HepG2 (cell line): ENCODE measurements around the gene SCGB1C2. TPM values are rescaled to one million over a fixed set of nuclear protein-coding genes. Genes with fewer than 3 reads are reported as not detected.

Source experiments
- ATF1 ChIP-seq: IDR thresholded peaks from 2 replicates; pipeline ENCODE4 v1.6.1; 2016; ENCODE audit warnings: mild to moderate bottlenecking, control low read depth
- CBFB ChIP-seq: sonication (generic); formaldehyde crosslinking; IDR thresholded peaks from 2 replicates; pipeline ENCODE4 v1.4.0; 2020; ENCODE audit warnings: missing genetic modification reagents
- HCFC1 ChIP-seq: fragments of 150-350 bp; IDR thresholded peaks from 2 replicates; pipeline ENCODE4 v1.6.1; 2014; ENCODE audit warnings: low read depth, low read length
- HOXD1 ChIP-seq: sonication (generic); formaldehyde crosslinking; IDR thresholded peaks from 2 replicates; pipeline ENCODE4 v1.5.0; 2020; ENCODE audit warnings: missing genetic modification reagents
- KDM1A ChIP-seq: IDR thresholded peaks from 2 replicates; pipeline ENCODE4 v1.6.1; 2016; ENCODE audit warnings: missing compliant biosample characterization
- MTF2 ChIP-seq: sonication (generic); formaldehyde crosslinking; IDR thresholded peaks from 2 replicates; pipeline ENCODE4 v1.5.0; 2020; ENCODE audit warnings: missing genetic modification reagents, borderline replicate concordance
- NFRKB ChIP-seq: fragments of 450-650 bp; IDR thresholded peaks from 2 replicates; pipeline ENCODE4 v1.6.1; 2017
- PITX1 ChIP-seq: sonication (generic); formaldehyde crosslinking; IDR thresholded peaks from 2 replicates; pipeline ENCODE4 v1.5.1; 2020; ENCODE audit warnings: mild to moderate bottlenecking, missing genetic modification reagents
- RBM39 ChIP-seq: fragments of 200-400 bp; formaldehyde crosslinking; IDR thresholded peaks from one replicate; pipeline ENCODE4 v1.6.1; 2018; ENCODE audit warnings: antibody characterized with exemption, mild to moderate bottlenecking, low read depth, low read length; ENCODE audit not compliant: poor library complexity, severe bottlenecking
- TBL1XR1 ChIP-seq: fragments of 150-350 bp; IDR thresholded peaks from 2 replicates; pipeline ENCODE4 v1.6.1; 2014; ENCODE audit warnings: borderline replicate concordance, low read length; ENCODE audit not compliant: partially characterized antibody
- TP53 ChIP-seq: sonication (generic); formaldehyde crosslinking; conservative IDR thresholded peaks from 2 replicates; pipeline ENCODE4 v1.4.0; 2020; ENCODE audit warnings: missing genetic modification reagents
- ZBTB3 ChIP-seq: sonication (generic); formaldehyde crosslinking; IDR thresholded peaks from 2 replicates; pipeline ENCODE4 v1.4.0; 2020; ENCODE audit warnings: low read depth, mild to moderate bottlenecking, moderate library complexity, missing genetic modification reagents, borderline replicate concordance
- ZNF556 ChIP-seq: sonication (generic); formaldehyde crosslinking; IDR thresholded peaks from 2 replicates; pipeline ENCODE4 v1.4.0; 2020; ENCODE audit warnings: mild to moderate bottlenecking, missing genetic modification reagents, borderline replicate concordance
- ZNF782 ChIP-seq: sonication (generic); formaldehyde crosslinking; IDR thresholded peaks from 2 replicates; pipeline ENCODE4 v1.4.0; 2020; ENCODE audit warnings: missing genetic modification reagents, mild to moderate bottlenecking, borderline replicate concordance
- polyA plus RNA-seq, 8 experiments: library from polyadenylated mRNA; depleted of rRNA in 3 of 8; stranded (reverse) in 7 of 8; unstranded in 1 of 8; fragments of >200 nt; fragmentation: Illumina TruSeq in 4 of 8; extraction: Trizol in 4 of 8; gene quantifications; 2 replicates each; pipeline versions ENCODE4 v1.2.1 to v1.2.3, GENCODE V29; 2011 to 2016; ENCODE audit warnings: low read depth in 4 of 8, missing spikeins in 1 of 8, mixed read lengths in 1 of 8; ENCODE audit not compliant: insufficient read depth in 1 of 8
- total RNA-seq, 5 experiments: library from RNA; depleted of rRNA; stranded (reverse); fragments of >200 nt; fragmentation: Illumina TruSeq; extraction: Trizol; gene quantifications; 2 replicates each; pipeline ENCODE4 v1.2.3, GENCODE V29; 2016; ENCODE audit warnings: low read depth in 1 of 5
- TF ChIP-seq, protein P1 (sequence below): sonication (generic); formaldehyde crosslinking; IDR thresholded peaks from 2 replicates; pipeline ENCODE4 v1.4.0; 2020; ENCODE audit warnings: mild to moderate bottlenecking, missing genetic modification reagents
- TF ChIP-seq, protein P2 (sequence below): sonication (generic); formaldehyde crosslinking; IDR thresholded peaks from 2 replicates; pipeline ENCODE4 v1.4.0; 2020; ENCODE audit warnings: missing genetic modification reagents
- TF ChIP-seq, protein P3 (sequence below): sonication (generic); formaldehyde crosslinking; IDR thresholded peaks from 2 replicates; pipeline ENCODE4 v1.4.0; 2020; ENCODE audit warnings: mild to moderate bottlenecking, missing genetic modification reagents
- TF ChIP-seq, protein P4 (sequence below): sonication (generic); formaldehyde crosslinking; IDR thresholded peaks from 2 replicates; pipeline ENCODE4 v1.4.0; 2020; ENCODE audit warnings: missing genetic modification reagents, borderline replicate concordance
- TF ChIP-seq, protein P5 (sequence below): sonication (generic); formaldehyde crosslinking; IDR thresholded peaks from 2 replicates; pipeline ENCODE4 v1.5.1; 2020; ENCODE audit warnings: mild to moderate bottlenecking, missing genetic modification reagents, moderate library complexity
- TF ChIP-seq, protein P6 (sequence below): IDR thresholded peaks from 2 replicates; pipeline ENCODE4 v1.6.1; 2016; ENCODE audit warnings: low read depth, control low read depth

SCGB1C2 gene
- total and polyA plus RNA-seq, 2 of the 13 experiments (the other 11 are each of a cell fraction or from before 2014, with no cell fraction given), result not detected

DNA sequence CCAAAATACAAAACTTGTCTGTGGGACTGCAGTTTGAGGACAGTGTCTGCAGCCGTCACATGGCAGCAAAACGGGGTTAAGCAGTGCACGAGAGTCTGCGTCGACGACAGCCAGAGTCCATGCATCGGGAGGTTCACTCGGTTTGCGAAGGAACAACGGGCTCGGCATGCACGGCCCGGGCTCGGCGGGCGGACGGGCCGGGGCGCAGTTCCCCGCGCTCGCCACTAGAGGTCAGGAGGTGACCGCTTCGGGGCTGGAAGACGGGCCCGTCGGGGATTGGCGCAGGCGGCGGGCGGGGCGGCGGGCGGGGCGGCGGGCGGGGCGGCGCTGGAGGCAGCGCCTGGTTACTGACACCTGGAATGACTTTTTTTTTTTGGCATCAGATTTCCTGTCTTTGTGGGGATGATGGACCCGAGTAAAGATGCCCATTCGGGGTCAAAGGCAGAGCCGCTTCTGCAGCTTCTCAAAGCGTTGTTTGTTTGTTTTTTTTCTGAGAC lies 6.5 kb downstream of the SCGB1C2 start (continued):
- TF ChIP-seq, protein P1, sequence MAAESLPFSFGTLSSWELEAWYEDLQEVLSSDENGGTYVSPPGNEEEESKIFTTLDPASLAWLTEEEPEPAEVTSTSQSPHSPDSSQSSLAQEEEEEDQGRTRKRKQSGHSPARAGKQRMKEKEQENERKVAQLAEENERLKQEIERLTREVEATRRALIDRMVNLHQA (CRISPR knock-in tag), result no peak
- no peak for TF ChIP-seq ZBTB3 (CRISPR knock-in tag)
- no peak for TF ChIP-seq RBM39
- TF ChIP-seq, protein P2, sequence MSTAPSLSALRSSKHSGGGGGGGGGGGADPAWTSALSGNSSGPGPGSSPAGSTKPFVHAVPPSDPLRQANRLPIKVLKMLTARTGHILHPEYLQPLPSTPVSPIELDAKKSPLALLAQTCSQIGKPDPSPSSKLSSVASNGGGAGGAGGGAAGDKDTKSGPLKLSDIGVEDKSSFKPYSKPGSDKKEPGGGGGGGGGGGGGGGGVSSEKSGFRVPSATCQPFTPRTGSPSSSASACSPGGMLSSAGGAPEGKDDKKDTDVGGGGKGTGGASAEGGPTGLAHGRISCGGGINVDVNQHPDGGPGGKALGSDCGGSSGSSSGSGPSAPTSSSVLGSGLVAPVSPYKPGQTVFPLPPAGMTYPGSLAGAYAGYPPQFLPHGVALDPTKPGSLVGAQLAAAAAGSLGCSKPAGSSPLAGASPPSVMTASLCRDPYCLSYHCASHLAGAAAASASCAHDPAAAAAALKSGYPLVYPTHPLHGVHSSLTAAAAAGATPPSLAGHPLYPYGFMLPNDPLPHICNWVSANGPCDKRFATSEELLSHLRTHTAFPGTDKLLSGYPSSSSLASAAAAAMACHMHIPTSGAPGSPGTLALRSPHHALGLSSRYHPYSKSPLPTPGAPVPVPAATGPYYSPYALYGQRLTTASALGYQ (CRISPR knock-in tag), result no peak
- TF ChIP-seq HOXD1, result no peak
- TF ChIP-seq ZNF782, result no peak
- TF ChIP-seq NFRKB, result no peak
- TF ChIP-seq ZNF556 (CRISPR knock-in tag), result no peak
- TF ChIP-seq TBL1XR1, result no peak
- no peak for TF ChIP-seq KDM1A (CRISPR knock-in tag)
- no peak for TF ChIP-seq ATF1 (CRISPR knock-in tag)
- no peak for TF ChIP-seq HCFC1
- no peak for TF ChIP-seq PITX1 (CRISPR knock-in tag)
- TF ChIP-seq CBFB, result no peak
- TF ChIP-seq, protein P3, sequence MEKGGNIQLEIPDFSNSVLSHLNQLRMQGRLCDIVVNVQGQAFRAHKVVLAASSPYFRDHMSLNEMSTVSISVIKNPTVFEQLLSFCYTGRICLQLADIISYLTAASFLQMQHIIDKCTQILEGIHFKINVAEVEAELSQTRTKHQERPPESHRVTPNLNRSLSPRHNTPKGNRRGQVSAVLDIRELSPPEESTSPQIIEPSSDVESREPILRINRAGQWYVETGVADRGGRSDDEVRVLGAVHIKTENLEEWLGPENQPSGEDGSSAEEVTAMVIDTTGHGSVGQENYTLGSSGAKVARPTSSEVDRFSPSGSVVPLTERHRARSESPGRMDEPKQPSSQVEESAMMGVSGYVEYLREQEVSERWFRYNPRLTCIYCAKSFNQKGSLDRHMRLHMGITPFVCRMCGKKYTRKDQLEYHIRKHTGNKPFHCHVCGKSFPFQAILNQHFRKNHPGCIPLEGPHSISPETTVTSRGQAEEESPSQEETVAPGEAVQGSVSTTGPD (CRISPR knock-in tag), result no peak
- TF ChIP-seq, protein P4, sequence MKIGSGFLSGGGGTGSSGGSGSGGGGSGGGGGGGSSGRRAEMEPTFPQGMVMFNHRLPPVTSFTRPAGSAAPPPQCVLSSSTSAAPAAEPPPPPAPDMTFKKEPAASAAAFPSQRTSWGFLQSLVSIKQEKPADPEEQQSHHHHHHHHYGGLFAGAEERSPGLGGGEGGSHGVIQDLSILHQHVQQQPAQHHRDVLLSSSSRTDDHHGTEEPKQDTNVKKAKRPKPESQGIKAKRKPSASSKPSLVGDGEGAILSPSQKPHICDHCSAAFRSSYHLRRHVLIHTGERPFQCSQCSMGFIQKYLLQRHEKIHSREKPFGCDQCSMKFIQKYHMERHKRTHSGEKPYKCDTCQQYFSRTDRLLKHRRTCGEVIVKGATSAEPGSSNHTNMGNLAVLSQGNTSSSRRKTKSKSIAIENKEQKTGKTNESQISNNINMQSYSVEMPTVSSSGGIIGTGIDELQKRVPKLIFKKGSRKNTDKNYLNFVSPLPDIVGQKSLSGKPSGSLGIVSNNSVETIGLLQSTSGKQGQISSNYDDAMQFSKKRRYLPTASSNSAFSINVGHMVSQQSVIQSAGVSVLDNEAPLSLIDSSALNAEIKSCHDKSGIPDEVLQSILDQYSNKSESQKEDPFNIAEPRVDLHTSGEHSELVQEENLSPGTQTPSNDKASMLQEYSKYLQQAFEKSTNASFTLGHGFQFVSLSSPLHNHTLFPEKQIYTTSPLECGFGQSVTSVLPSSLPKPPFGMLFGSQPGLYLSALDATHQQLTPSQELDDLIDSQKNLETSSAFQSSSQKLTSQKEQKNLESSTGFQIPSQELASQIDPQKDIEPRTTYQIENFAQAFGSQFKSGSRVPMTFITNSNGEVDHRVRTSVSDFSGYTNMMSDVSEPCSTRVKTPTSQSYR, result no peak
- TF ChIP-seq, protein P5, sequence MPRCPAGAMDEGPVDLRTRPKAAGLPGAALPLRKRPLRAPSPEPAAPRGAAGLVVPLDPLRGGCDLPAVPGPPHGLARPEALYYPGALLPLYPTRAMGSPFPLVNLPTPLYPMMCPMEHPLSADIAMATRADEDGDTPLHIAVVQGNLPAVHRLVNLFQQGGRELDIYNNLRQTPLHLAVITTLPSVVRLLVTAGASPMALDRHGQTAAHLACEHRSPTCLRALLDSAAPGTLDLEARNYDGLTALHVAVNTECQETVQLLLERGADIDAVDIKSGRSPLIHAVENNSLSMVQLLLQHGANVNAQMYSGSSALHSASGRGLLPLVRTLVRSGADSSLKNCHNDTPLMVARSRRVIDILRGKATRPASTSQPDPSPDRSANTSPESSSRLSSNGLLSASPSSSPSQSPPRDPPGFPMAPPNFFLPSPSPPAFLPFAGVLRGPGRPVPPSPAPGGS, result 0 out of 2 replicates have a peak, but pooled peaks have one; percentile 26
- no peak for TF ChIP-seq TP53 (CRISPR knock-in tag)
- peak; percentile 69; the same call in 1 of the 2 replicates for TF ChIP-seq MTF2 (CRISPR knock-in tag)
- TF ChIP-seq, protein P6, sequence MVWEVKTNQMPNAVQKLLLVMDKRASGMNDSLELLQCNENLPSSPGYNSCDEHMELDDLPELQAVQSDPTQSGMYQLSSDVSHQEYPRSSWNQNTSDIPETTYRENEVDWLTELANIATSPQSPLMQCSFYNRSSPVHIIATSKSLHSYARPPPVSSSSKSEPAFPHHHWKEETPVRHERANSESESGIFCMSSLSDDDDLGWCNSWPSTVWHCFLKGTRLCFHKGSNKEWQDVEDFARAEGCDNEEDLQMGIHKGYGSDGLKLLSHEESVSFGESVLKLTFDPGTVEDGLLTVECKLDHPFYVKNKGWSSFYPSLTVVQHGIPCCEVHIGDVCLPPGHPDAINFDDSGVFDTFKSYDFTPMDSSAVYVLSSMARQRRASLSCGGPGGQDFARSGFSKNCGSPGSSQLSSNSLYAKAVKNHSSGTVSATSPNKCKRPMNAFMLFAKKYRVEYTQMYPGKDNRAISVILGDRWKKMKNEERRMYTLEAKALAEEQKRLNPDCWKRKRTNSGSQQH (CRISPR knock-in tag), result 0 out of 2 replicates have a peak, but pooled peaks have one; percentile 32
